IMR-90 (cell line): ENCODE results near the gene SRI. TPM values are rescaled to one million over a fixed set of nuclear protein-coding genes. Genes with fewer than 3 reads are reported as not detected.
"Not testable (repeated sequence)": the region's sequence is repeated elsewhere in the genome, so short reads cannot be mapped to it uniquely, and the experiment has no call there.

ENCODE experiments used
- ATAC-seq: fragments of 200-7000 bp; cut with Tn5 transposase; 2 replicates; pipeline ENCODE4 v1.9.1; 2020; ENCODE audit warnings: low read depth, mild to moderate bottlenecking, moderate library complexity
- BruUV-seq: library from RNA; stranded (reverse); fragments of 400-500 nt; replicated peaks from 2 replicates; lab custom pipeline; 2021; lab: Mats Ljungman, UMichigan
- CTCF ChIA-PET: fragments of 300-600 bp; formaldehyde crosslinking; extraction: SDS; loops from one replicate; lab custom pipeline; 2021; ENCODE audit warnings: antibody characterized with exemption; lab: Yijun Ruan, JAX
- POLR2A ChIA-PET: fragments of 300-600 bp; sonication (Branson Sonifier 250); formaldehyde crosslinking; loops from one replicate; lab custom pipeline; 2022; ENCODE audit warnings: antibody characterized with exemption; ENCODE audit not compliant: unreplicated experiment; lab: Charles Lee
- DNase-seq: peaks from one replicate; pipeline ENCODE4 v3.0.0; 2013
- H2AFZ ChIP-seq: replicated peaks from 2 replicates; pipeline ENCODE3; 2013; ENCODE audit warnings: low read length, mild to moderate bottlenecking; ENCODE audit not compliant: poor library complexity
- H2AK5ac ChIP-seq: 2 replicates; pipeline ENCODE4 v1.6.1; 2013; ENCODE audit warnings: low read depth, low read length, inconsistent platforms
- H2AK9ac ChIP-seq: replicated peaks from 2 replicates; pipeline ENCODE3; 2013; ENCODE audit warnings: mild to moderate bottlenecking, low read depth, low read length, moderate library complexity; ENCODE audit not compliant: poor library complexity
- H2BK120ac ChIP-seq: 2 replicates; pipeline ENCODE4 v1.6.1; 2013; ENCODE audit warnings: low read depth, low read length, inconsistent platforms
- H2BK15ac ChIP-seq: 3 replicates; pipeline ENCODE4 v1.6.1; 2013; ENCODE audit warnings: low read depth, low read length, inconsistent platforms
- H2BK20ac ChIP-seq: 2 replicates; pipeline ENCODE4 v1.6.1; 2013; ENCODE audit warnings: low read depth, mild to moderate bottlenecking, inconsistent platforms, low read length, moderate library complexity
- H2BK5ac ChIP-seq: 2 replicates; pipeline ENCODE4 v1.6.1; 2013; ENCODE audit warnings: mild to moderate bottlenecking, low read depth, low read length, inconsistent platforms; ENCODE audit not compliant: poor library complexity, severe bottlenecking
- H3K14ac ChIP-seq: replicated peaks from 2 replicates; pipeline ENCODE4 v1.6.1; 2013; ENCODE audit warnings: low read depth, low read length, inconsistent platforms
- H3K18ac ChIP-seq: 2 replicates; pipeline ENCODE4 v1.6.1; 2013; ENCODE audit warnings: low read depth, low read length, control low read depth
- H3K23ac ChIP-seq: 2 replicates; pipeline ENCODE4 v1.6.1; 2013; ENCODE audit warnings: low read depth, low read length, inconsistent platforms
- H3K27ac ChIP-seq: 2 replicates; pipeline ENCODE4 v1.5.1; 2013; ENCODE audit warnings: mild to moderate bottlenecking, control low read depth, low read length; ENCODE audit not compliant: insufficient read depth
- H3K27me3 ChIP-seq: 2 replicates; pipeline ENCODE4 v1.6.1; 2013; ENCODE audit warnings: low read length; ENCODE audit not compliant: control insufficient read depth, insufficient read depth
- H3K36me3 ChIP-seq: 2 replicates; pipeline ENCODE4 v1.6.1; 2013; ENCODE audit warnings: low read length, mixed read lengths; ENCODE audit not compliant: control insufficient read depth, insufficient read depth
- H3K4ac ChIP-seq: 2 replicates; pipeline ENCODE4 v1.6.1; 2013; ENCODE audit warnings: low read depth, low read length, inconsistent platforms
- H3K4me1 ChIP-seq: 2 replicates; pipeline ENCODE4 v1.6.1; 2013; ENCODE audit warnings: low read length, mixed read lengths; ENCODE audit not compliant: control insufficient read depth, insufficient read depth
- H3K4me2 ChIP-seq: 2 replicates; pipeline ENCODE4 v1.6.1; 2013; ENCODE audit warnings: low read depth, mild to moderate bottlenecking, control low read depth, low read length, moderate library complexity
- H3K4me3 ChIP-seq: 2 replicates; pipeline ENCODE4 v1.5.1; 2013; ENCODE audit warnings: low read depth, mild to moderate bottlenecking, control low read depth, low read length, moderate library complexity; ENCODE audit not compliant: insufficient read depth
- H3K56ac ChIP-seq: 2 replicates; pipeline ENCODE4 v1.6.1; 2013; ENCODE audit warnings: low read length, inconsistent platforms; ENCODE audit not compliant: insufficient read depth; ENCODE audit errors: extremely low read depth
- H3K79me1 ChIP-seq, 2 experiments: 2 replicates each; pipeline ENCODE4 v1.6.1; 2013; ENCODE audit warnings: low read length in 2 of 2, inconsistent platforms in 1 of 2, low read depth in 1 of 2
- H3K9ac ChIP-seq: 2 replicates; pipeline ENCODE4 v1.6.1; 2013; ENCODE audit warnings: low read depth, low read length, control low read depth
- H3K9me1 ChIP-seq: 2 replicates; pipeline ENCODE4 v1.6.1; 2013; ENCODE audit warnings: low read length, inconsistent platforms; ENCODE audit not compliant: insufficient read depth
- H3K9me3 ChIP-seq: 2 replicates; pipeline ENCODE4 v1.6.1; 2013; ENCODE audit warnings: low read length; ENCODE audit not compliant: control insufficient read depth, insufficient read depth
- H4K20me1 ChIP-seq: 2 replicates; pipeline ENCODE4 v1.6.1; 2013; ENCODE audit warnings: low read length, inconsistent platforms; ENCODE audit not compliant: insufficient read depth
- H4K5ac ChIP-seq: 2 replicates; pipeline ENCODE4 v1.6.1; 2013; ENCODE audit warnings: mild to moderate bottlenecking, low read depth, low read length, control low read depth
- H4K8ac ChIP-seq, 2 experiments: 2 replicates each; pipeline ENCODE4 v1.6.1; 2013; ENCODE audit warnings: low read depth in 2 of 2, low read length in 2 of 2, control low read depth in 1 of 2, inconsistent platforms in 1 of 2
- H4K91ac ChIP-seq: 2 replicates; pipeline ENCODE4 v1.6.1; 2013; ENCODE audit warnings: low read depth, low read length, inconsistent platforms; ENCODE audit not compliant: insufficient read depth
- WGBS, 2 experiments: methylation state at CpG; one replicate each; pipeline versions ENCODE4 v1.1.5 to v1.1.7; 2013; ENCODE audit warnings: missing lambda C conversion rate in 2 of 2; ENCODE audit not compliant: insufficient read length in 1 of 2; ENCODE audit errors: extremely low coverage in 2 of 2; 5-methylcytosine and 5-hydroxymethylcytosine counted together
- dilution Hi-C: fragments of 300-500 bp; cut with HindIII; formaldehyde crosslinking; loops from one replicate; pipeline ENCODE4 v1.14.3; 2018; ENCODE audit warnings: low sequenced_read_pairs; ENCODE audit not compliant: unreplicated experiment
- in situ Hi-C: fragments of 300-500 bp; cut with MboI; formaldehyde crosslinking; loops from 3 replicates; pipeline ENCODE4 v1.14.3; 2019; ENCODE audit warnings: low sequenced_read_pairs, inconsistent platforms, mixed read lengths
- intact Hi-C: fragments of 100-400 bp; cut with micrococcal nuclease; formaldehyde crosslinking; loops from 2 replicates; pipeline ENCODE4 v1.10.0; 2022
- polyA plus RNA-seq, 3 experiments: library from polyadenylated mRNA; depleted of rRNA; stranded (reverse); fragments of >200 nt; gene quantifications; 2 replicates each; pipeline ENCODE4 v1.2.3, GENCODE V29; 2012; ENCODE audit warnings: low replicate concordance in 1 of 3
- total RNA-seq: library from RNA; depleted of rRNA; stranded (reverse); fragments of >200 nt; gene quantifications from 2 replicates; pipeline ENCODE4 v1.2.3, GENCODE V29; 2012

The SRI gene
- total and polyA plus RNA-seq, 2 of the 4 experiments (the other 2 are of a cell fraction), result 83.3 to 115 TPM

- H3K14ac ChIP-seq, ATAC-seq, H4K91ac ChIP-seq, H4K20me1 ChIP-seq, H2AK5ac ChIP-seq, H3K9ac ChIP-seq, H2BK5ac ChIP-seq, H3K4ac ChIP-seq, H3K4me3 ChIP-seq, H3K36me3 ChIP-seq, H3K9me3 ChIP-seq, H2BK120ac ChIP-seq, H3K79me1 ChIP-seq, H3K4me2 ChIP-seq, H4K5ac ChIP-seq, H3K9me1 ChIP-seq, BruUV-seq, in situ Hi-C loops, H4K8ac ChIP-seq, dilution Hi-C loops, CTCF ChIA-PET, DNase-seq, H3K27ac ChIP-seq, H2BK15ac ChIP-seq, POLR2A ChIA-PET, H3K18ac ChIP-seq, H2AFZ ChIP-seq, H3K56ac ChIP-seq, H3K4me1 ChIP-seq, H3K27me3 ChIP-seq, H2BK20ac ChIP-seq, H3K23ac ChIP-seq, H2AK9ac ChIP-seq: not testable (repeated sequence)
- intact Hi-C loops, result loop anchor here (10.0 kb wide), 1 partner anchor 65 kb away; no protein-coding TSS in a partner anchor
- no CpG with 5 or more reads among the region's 2 CpGs for WGBS, 2 experiments
These were observed 60.1 kb downstream of the SRI start for GRCh38 chr7:88159741-88160140.
